MM.1S (cell line): ENCODE results near the gene C2CD2.

Experiments used
- DNase-seq: peaks from one replicate; pipeline ENCODE4 v3.0.0-alpha.2; 2015
- H2AFZ ChIP-seq: fragments of 300-600 bp; sonication (generic); 2 replicates; pipeline ENCODE4 v1.6.0; 2016; ENCODE audit warnings: antibody characterized with exemption, low read length
- H3F3A ChIP-seq: fragments of 300-600 bp; sonication (generic); 2 replicates; pipeline ENCODE4 v1.6.1; 2016; ENCODE audit warnings: mild to moderate bottlenecking, antibody characterized with exemption, low read length, moderate library complexity, mixed read lengths; ENCODE audit not compliant: insufficient read depth
- H3K27ac ChIP-seq: fragments of 300-600 bp; sonication (generic); 2 replicates; pipeline ENCODE4 v1.5.1; 2016; ENCODE audit warnings: mild to moderate bottlenecking, low read length
- H3K27me3 ChIP-seq: fragments of 300-600 bp; sonication (generic); replicated peaks from 2 replicates; pipeline ENCODE4 v1.6.0; 2016; ENCODE audit warnings: low read length; ENCODE audit not compliant: insufficient read depth
- H3K36me3 ChIP-seq: fragments of 300-600 bp; sonication (generic); replicated peaks from 2 replicates; pipeline ENCODE4 v1.6.1; 2016; ENCODE audit warnings: mild to moderate bottlenecking, low read length, mixed read lengths; ENCODE audit not compliant: insufficient read depth
- H3K4me1 ChIP-seq: fragments of 300-600 bp; sonication (generic); 2 replicates; pipeline ENCODE4 v1.6.1; 2016; ENCODE audit warnings: low read length, mixed read lengths
- H3K4me2 ChIP-seq: fragments of 300-600 bp; sonication (generic); 2 replicates; pipeline ENCODE4 v1.6.0; 2016; ENCODE audit warnings: low read depth, low read length
- H3K4me3 ChIP-seq: fragments of 300-600 bp; sonication (generic); 2 replicates; pipeline ENCODE4 v1.5.1; 2016; ENCODE audit warnings: low read length, mixed read lengths
- H3K79me2 ChIP-seq: fragments of 300-600 bp; sonication (generic); 2 replicates; pipeline ENCODE4 v1.6.1; 2016; ENCODE audit warnings: mixed run types, low read length, mixed read lengths
- H3K9ac ChIP-seq: fragments of 300-600 bp; sonication (generic); 2 replicates; pipeline ENCODE4 v1.6.1; 2016; ENCODE audit warnings: low read length, mixed read lengths
- H3K9me2 ChIP-seq: fragments of 300-600 bp; sonication (generic); replicated peaks from 2 replicates; pipeline ENCODE4 v1.6.1; 2016; ENCODE audit warnings: mild to moderate bottlenecking, low read length, mixed read lengths; ENCODE audit not compliant: insufficient read depth
- H3K9me3 ChIP-seq: fragments of 300-600 bp; sonication (generic); replicated peaks from 2 replicates; pipeline ENCODE4 v1.6.1; 2016; ENCODE audit warnings: mild to moderate bottlenecking, low read length, mixed read lengths; ENCODE audit not compliant: insufficient read depth
- H4K20me1 ChIP-seq: fragments of 300-600 bp; sonication (generic); 2 replicates; pipeline ENCODE4 v1.6.1; 2016; ENCODE audit warnings: mild to moderate bottlenecking, low read length, moderate library complexity, mixed read lengths; ENCODE audit not compliant: insufficient read depth
- EZH2 ChIP-seq: fragments of 300-600 bp; sonication (generic); optimal IDR thresholded peaks from 2 replicates; pipeline ENCODE3; 2017; ENCODE audit warnings: low read depth, mild to moderate bottlenecking, antibody characterized with exemption, low read length, mixed read lengths
- EZH2phosphoT487 ChIP-seq: fragments of 300-600 bp; sonication (generic); IDR thresholded peaks from 2 replicates; pipeline ENCODE4 v1.6.1; 2018; ENCODE audit warnings: antibody characterized with exemption, low read length
- TF ChIP-seq, protein P1 (sequence below): fragments of 300-600 bp; sonication (generic); IDR thresholded peaks from 2 replicates; pipeline ENCODE4 v1.5.1; 2016; ENCODE audit warnings: antibody characterized with exemption, low read length, mixed read lengths

C2CD2 gene

DNA sequence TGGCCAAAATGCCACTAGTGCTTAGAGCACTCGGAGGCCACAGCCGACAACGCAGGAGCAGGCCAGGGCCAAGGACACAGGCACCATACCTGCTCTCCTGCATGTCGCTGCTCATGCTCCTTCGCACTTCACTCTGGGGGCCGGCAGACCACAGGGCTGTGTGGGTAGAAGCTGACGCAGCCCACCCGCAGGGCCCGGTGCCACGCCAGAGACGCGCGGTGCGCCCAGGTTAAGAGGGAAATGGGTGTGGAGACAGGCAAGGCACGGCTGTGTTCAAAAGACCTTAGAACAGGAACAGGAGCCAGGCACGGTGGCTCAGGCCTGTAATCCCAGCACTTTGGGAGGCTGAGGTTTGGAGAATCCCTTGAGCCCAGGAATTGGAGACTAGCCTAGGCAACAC is 61.1 kb downstream of the C2CD2 start:
- DNase-seq, result no peak
- Histone ChIP-seq H3K4me3 (no peak overlapping the region), H3K27ac (no peak overlapping the region), H3F3A (no peaks in the 10 kb centered on the region), H3K4me2 (no peak overlapping the region), H3K27me3 (no peaks in the 10 kb centered on the region), H3K4me1 (no peaks in the 10 kb centered on the region), H4K20me1 (no peaks in the 10 kb centered on the region), H2AFZ (no peak overlapping the region), H3K9me2 (no peaks in the 10 kb centered on the region), H3K36me3 (no peaks in the 10 kb centered on the region), H3K79me2 (no peaks in the 10 kb centered on the region), H3K9ac (no peak overlapping the region), H3K9me3 (no peaks in the 10 kb centered on the region)
- TF ChIP-seq EZH2phosphoT487, result no peak
- TF ChIP-seq EZH2, result no peak
- TF ChIP-seq, protein P1, sequence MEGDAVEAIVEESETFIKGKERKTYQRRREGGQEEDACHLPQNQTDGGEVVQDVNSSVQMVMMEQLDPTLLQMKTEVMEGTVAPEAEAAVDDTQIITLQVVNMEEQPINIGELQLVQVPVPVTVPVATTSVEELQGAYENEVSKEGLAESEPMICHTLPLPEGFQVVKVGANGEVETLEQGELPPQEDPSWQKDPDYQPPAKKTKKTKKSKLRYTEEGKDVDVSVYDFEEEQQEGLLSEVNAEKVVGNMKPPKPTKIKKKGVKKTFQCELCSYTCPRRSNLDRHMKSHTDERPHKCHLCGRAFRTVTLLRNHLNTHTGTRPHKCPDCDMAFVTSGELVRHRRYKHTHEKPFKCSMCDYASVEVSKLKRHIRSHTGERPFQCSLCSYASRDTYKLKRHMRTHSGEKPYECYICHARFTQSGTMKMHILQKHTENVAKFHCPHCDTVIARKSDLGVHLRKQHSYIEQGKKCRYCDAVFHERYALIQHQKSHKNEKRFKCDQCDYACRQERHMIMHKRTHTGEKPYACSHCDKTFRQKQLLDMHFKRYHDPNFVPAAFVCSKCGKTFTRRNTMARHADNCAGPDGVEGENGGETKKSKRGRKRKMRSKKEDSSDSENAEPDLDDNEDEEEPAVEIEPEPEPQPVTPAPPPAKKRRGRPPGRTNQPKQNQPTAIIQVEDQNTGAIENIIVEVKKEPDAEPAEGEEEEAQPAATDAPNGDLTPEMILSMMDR, result no peak

DNA sequence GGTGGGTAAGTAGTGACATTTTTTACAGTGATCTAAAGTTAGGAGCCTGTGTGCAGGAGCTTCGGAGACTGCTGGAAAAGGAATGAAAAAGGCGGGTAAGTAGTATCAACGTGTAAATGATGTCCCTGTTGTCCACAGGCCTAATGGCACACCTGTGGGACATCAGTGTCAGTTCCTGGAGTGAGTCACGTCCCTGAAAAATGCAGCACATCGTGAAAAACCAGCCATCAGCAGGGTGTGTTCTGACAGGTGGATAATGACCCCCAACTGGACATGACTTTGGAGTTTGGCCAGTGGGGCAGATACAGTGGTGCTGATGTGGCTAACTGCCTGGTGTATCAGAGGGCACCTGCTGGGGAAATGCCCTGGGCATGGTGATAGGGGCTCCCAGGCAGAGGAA is 62.7 kb downstream of the C2CD2 start:
- Histone ChIP-seq H3K4me3 (no peak overlapping the region), H3K27me3 (no peaks in the 10 kb centered on the region), H3F3A (no peaks in the 10 kb centered on the region), H3K79me2 (no peaks in the 10 kb centered on the region), H3K4me1 (no peaks in the 10 kb centered on the region), H3K27ac (no peak overlapping the region), H3K9ac (no peak overlapping the region), H3K36me3 (no peaks in the 10 kb centered on the region), H2AFZ (no peak overlapping the region), H3K9me3 (no peaks in the 10 kb centered on the region), H3K9me2 (no peaks in the 10 kb centered on the region), H3K4me2 (no peak overlapping the region), H4K20me1 (no peaks in the 10 kb centered on the region)
- TF ChIP-seq EZH2phosphoT487 (no peak), EZH2 (no peak)
- TF ChIP-seq, protein P1, result no peak
- DNase-seq, result no peak

DNA sequence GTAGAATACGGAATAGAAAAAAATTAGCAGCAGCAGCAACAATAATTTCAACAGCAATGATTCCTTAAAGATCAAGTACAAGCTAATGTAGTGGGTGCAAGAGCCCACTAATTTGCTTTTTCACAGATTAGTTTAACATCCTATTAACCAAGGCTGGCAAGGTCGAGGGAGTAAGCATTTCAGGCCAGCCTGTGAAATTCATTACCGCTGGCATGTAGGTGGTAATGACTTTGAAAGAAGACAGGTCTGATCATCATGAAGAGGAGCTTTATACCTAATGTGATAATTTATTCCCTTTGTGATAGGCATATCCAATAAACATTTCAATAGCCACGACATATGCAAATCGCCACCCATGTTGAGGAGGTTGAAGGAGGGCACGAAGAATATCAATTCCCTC is 63.5 kb downstream of the C2CD2 start:
- Histone ChIP-seq H3K27ac (no peak overlapping the region), H3K9me3 (no peaks in the 10 kb centered on the region), H3K79me2 (no peaks in the 10 kb centered on the region), H4K20me1 (no peaks in the 10 kb centered on the region), H3K9me2 (no peaks in the 10 kb centered on the region), H3K9ac (no peak overlapping the region), H3K4me2 (no peak overlapping the region), H3K27me3 (no peaks in the 10 kb centered on the region), H3K4me1 (no peaks in the 10 kb centered on the region), H3K36me3 (no peaks in the 10 kb centered on the region), H3F3A (no peaks in the 10 kb centered on the region), H3K4me3 (no peak overlapping the region), H2AFZ (no peak overlapping the region)
- TF ChIP-seq, protein P1, result no peak
- DNase-seq, result no peak
